NB4 (cell line): Measurements from ENCODE around the gene RAD51B.

Experiments used
- CTCF ChIP-seq: IDR thresholded peaks from one replicate; pipeline ENCODE4 v1.5.1; 2012; ENCODE audit warnings: low read depth, low read length
- MAX ChIP-seq: IDR thresholded peaks from 2 replicates; pipeline ENCODE4 v1.6.1; 2011; ENCODE audit warnings: low read depth, low read length
- MYC ChIP-seq: IDR thresholded peaks from 2 replicates; pipeline ENCODE4 v1.6.1; 2011; ENCODE audit warnings: low read depth, low read length
- POLR2A ChIP-seq: IDR thresholded peaks from 2 replicates; pipeline ENCODE4 v1.6.1; 2011; ENCODE audit warnings: mild to moderate bottlenecking; ENCODE audit not compliant: insufficient read length; ENCODE audit errors: extremely low read depth

DNA sequence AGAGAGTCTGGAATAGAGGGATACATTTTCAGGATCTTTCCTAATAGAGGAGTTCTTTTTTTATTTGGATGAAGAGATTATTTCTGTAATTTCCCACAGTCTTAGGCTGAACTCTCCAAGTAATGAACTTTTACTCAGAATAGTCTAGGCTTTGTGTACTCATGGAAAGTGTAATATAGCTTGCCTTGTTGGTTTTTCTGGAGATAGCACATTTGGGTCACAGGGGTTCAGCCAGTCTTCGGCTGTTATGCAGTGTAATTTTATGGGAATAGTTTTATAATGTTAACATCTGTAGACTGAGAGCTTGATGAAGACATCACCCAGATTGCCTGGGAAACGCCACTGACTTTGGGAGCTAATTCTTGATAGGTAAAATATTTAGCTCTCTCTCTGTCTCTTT lies 450.8 kb downstream of the RAD51B start:
- TF ChIP-seq CTCF (no peak), POLR2A (no peak), MYC (no peak), MAX (no peak)
